HL-60/S4 treated with phorbol 12-myristate 13-acetate at 8.2 ng/mL for 4 days and 3 days (cell line): ENCODE results near the gene SOCS7.

Experiments
- in situ Hi-C: fragments of 300-500 bp; cut with MboI; formaldehyde crosslinking; loops from 2 replicates; pipeline ENCODE4 v1.15.0; 2022; ENCODE audit warnings: low sequenced_read_pairs

Gene SOCS7

GRCh38 chr17:38454532-38454931, 102.9 kb downstream of the SOCS7 start:
- in situ Hi-C loops, result no loop called here
